ENCODE data around the gene TRPV2. TPM values are rescaled to one million over a fixed set of nuclear protein-coding genes. Genes with fewer than 3 reads are reported as not detected.

Gene TRPV2
- total and polyA plus RNA-seq, 9 of the 15 experiments (the other 6 are each of a cell fraction or from before 2014, with no cell fraction given): 10.0 to 97.5 (median 30.3) TPM

DNA sequence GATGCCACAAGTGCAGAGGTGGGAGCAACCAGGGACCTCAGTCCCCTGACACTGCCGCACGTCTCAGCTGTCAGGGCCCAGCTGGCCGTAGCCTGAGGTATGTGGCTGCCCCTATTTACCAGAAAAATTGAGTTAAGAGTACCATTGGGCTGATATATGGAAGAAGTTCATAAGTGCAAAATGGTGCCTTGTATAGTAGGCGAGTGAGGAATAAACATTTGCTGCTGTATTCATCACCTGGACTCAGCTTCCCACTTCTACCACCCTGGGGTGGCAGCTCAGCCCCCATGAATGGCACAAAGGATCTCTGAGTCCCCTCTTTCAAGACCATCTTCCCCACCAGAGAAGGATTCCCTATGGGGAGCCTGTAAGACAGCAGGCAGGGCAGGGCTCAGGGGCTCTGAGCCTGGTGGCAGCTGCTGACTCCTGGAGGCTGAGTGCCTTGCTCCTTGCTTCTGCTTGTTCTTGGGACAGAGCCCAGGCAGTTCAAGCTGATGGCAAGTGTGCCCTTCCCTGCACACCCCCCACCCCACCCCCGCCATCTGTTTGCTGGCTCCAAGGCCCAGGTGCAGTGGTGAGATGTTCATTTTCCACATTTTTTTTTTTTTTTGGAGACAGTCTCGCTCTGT, 29.0 kb downstream of the TRPV2 start:
- Histone ChIP-seq H2AFZ (ENCODE audit: low read depth, low read length) (no peak overlapping the region), H3K9ac (ENCODE audit: insufficient read depth in 1 of 2, low read depth in 2 of 2, low read length in 2 of 2) (peak overlapping the region in 1 of 2 experiments; percentile 88; a peak in 2 of 4 replicates), H3K4me2 (ENCODE audit: insufficient read depth, low read length) (no peak overlapping the region), H3K27me3 (ENCODE audit: control insufficient read depth in 2 of 2, insufficient read depth in 2 of 2, low read length in 2 of 2) (no peaks in the 10 kb centered on the region), H4K20me1 (replicated peaks; ENCODE audit: control insufficient read depth, insufficient read depth, low read length) (peaks cover 66% of the 10 kb centered on the region), H3K4me3 (no peak overlapping the region), H3K9me3 (replicated peaks; ENCODE audit: control insufficient read depth, insufficient read depth, low read depth, low read length) (no peaks in the 10 kb centered on the region), H3K4me1 (replicated peaks in 1 of 2; ENCODE audit: control insufficient read depth in 2 of 2, insufficient read depth in 2 of 2, low read length in 2 of 2) (peaks cover 26% of the 10 kb centered on the region in 2 experiments), H3K27ac (ENCODE audit: extremely low read depth, low read depth, low read length) (no peak overlapping the region), H3K36me3 (ENCODE audit: control insufficient read depth, insufficient read depth, low read length) (peaks cover 93% of the 10 kb centered on the region), H3K79me2 (ENCODE audit: control insufficient read depth, insufficient read depth, low read length) (peaks cover 60% of the 10 kb centered on the region), H3K9me1 (ENCODE audit: control insufficient read depth, insufficient read depth, low read length) (peaks cover 10% of the 10 kb centered on the region)
- BruUV-seq (replicated peaks): no TSS peak
- WGBS (ENCODE audit: insufficient coverage, low coverage, missing lambda C conversion rate): 47% methylated on average over 3 of the region's 6 CpGs
- in situ Hi-C loops (cut with MboI): no loop called here
- intact Hi-C loops (cut with micrococcal nuclease): no loop called here
- DNase-seq (ENCODE audit: extremely low read depth in 1 of 4, low spot score in 3 of 4): peak in 2 of 4 experiments; percentile 39 to 45
- CTCF ChIA-PET (ENCODE audit: low intra/inter-chr PET ratio): no interaction called here
- POLR2A ChIA-PET: interaction anchor here (0.6 to 0.8 kb wide), 3 partner anchors 48 to 1151 kb away, joined by 3 to 4 read pairs (median 3); partner anchors contain the start of gene UBB
- no peak for FAIRE-seq
- ATAC-seq: peak; percentile 16
- TF ChIP-seq CBX8 (IDR thresholded peaks at IDR 0.05; ENCODE audit: borderline replicate concordance, extremely low read depth, low read depth, low read length, poor library complexity, severe bottlenecking): no peak
- TF ChIP-seq SNRNP70 (optimal IDR thresholded peaks at IDR 0.05; ENCODE audit: low read depth, low read length): peak; percentile 51
- TF ChIP-seq XRCC4 (IDR thresholded peaks at IDR 0.05; ENCODE audit: extremely low read depth, insufficient read depth, insufficient read length): no peak
- TF ChIP-seq SETDB1 (IDR thresholded peaks at IDR 0.05; ENCODE audit: low read length): no peak
- no peak for TF ChIP-seq RAD51 (IDR thresholded peaks at IDR 0.05; ENCODE audit: borderline replicate concordance, low read depth)
- TF ChIP-seq, protein P1, sequence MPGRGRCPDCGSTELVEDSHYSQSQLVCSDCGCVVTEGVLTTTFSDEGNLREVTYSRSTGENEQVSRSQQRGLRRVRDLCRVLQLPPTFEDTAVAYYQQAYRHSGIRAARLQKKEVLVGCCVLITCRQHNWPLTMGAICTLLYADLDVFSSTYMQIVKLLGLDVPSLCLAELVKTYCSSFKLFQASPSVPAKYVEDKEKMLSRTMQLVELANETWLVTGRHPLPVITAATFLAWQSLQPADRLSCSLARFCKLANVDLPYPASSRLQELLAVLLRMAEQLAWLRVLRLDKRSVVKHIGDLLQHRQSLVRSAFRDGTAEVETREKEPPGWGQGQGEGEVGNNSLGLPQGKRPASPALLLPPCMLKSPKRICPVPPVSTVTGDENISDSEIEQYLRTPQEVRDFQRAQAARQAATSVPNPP (IDR thresholded peaks at IDR 0.05; ENCODE audit: borderline replicate concordance, insufficient read depth, insufficient read length): no peak
- no peak for TF ChIP-seq MEF2A (IDR thresholded peaks at IDR 0.05; ENCODE audit: control insufficient read depth, low read depth, low read length)
- TF ChIP-seq ZNF184 (CRISPR knock-in tag; IDR thresholded peaks at IDR 0.05): no peak
- TF ChIP-seq, protein P2, sequence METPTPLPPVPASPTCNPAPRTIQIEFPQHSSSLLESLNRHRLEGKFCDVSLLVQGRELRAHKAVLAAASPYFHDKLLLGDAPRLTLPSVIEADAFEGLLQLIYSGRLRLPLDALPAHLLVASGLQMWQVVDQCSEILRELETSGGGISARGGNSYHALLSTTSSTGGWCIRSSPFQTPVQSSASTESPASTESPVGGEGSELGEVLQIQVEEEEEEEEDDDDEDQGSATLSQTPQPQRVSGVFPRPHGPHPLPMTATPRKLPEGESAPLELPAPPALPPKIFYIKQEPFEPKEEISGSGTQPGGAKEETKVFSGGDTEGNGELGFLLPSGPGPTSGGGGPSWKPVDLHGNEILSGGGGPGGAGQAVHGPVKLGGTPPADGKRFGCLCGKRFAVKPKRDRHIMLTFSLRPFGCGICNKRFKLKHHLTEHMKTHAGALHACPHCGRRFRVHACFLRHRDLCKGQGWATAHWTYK (CRISPR knock-in tag; IDR thresholded peaks at IDR 0.05): no peak
- TF ChIP-seq, protein P3, sequence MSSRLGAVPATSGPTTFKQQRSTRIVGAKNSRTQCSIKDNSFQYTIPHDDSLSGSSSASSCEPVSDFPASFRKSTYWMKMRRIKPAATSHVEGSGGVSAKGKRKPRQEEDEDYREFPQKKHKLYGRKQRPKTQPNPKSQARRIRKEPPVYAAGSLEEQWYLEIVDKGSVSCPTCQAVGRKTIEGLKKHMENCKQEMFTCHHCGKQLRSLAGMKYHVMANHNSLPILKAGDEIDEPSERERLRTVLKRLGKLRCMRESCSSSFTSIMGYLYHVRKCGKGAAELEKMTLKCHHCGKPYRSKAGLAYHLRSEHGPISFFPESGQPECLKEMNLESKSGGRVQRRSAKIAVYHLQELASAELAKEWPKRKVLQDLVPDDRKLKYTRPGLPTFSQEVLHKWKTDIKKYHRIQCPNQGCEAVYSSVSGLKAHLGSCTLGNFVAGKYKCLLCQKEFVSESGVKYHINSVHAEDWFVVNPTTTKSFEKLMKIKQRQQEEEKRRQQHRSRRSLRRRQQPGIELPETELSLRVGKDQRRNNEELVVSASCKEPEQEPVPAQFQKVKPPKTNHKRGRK (tag; IDR thresholded peaks at IDR 0.05): no peak
- peak; percentile 22; the same call in 1 of the 2 replicates for TF ChIP-seq POLR2A (conservative IDR thresholded peaks at IDR 0.05)
- no peak for TF ChIP-seq ATF7 (IDR thresholded peaks at IDR 0.05)
- TF ChIP-seq ILK (tag; IDR thresholded peaks at IDR 0.05; ENCODE audit: borderline replicate concordance, low read depth): no peak
- peak; percentile 69 for TF ChIP-seq EWSR1 (IDR thresholded peaks at IDR 0.05; ENCODE audit: borderline replicate concordance, low read depth, partially characterized antibody)
- TF ChIP-seq CREM (IDR thresholded peaks at IDR 0.05; ENCODE audit: low read depth): no peak
- no peak for TF ChIP-seq BHLHE40 (IDR thresholded peaks at IDR 0.05; ENCODE audit: low read length)
- TF ChIP-seq, protein P4, sequence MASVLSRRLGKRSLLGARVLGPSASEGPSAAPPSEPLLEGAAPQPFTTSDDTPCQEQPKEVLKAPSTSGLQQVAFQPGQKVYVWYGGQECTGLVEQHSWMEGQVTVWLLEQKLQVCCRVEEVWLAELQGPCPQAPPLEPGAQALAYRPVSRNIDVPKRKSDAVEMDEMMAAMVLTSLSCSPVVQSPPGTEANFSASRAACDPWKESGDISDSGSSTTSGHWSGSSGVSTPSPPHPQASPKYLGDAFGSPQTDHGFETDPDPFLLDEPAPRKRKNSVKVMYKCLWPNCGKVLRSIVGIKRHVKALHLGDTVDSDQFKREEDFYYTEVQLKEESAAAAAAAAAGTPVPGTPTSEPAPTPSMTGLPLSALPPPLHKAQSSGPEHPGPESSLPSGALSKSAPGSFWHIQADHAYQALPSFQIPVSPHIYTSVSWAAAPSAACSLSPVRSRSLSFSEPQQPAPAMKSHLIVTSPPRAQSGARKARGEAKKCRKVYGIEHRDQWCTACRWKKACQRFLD (CRISPR knock-in tag; IDR thresholded peaks at IDR 0.05): no peak
